ENCODE measurements around the gene FGFR3. TPM values are rescaled to one million over a fixed set of nuclear protein-coding genes. Genes with fewer than 3 reads are reported as not detected.

The FGFR3 gene
- total and polyA plus RNA-seq, 10 of the 15 experiments (the other 5 are each of a cell fraction or from before 2014, with no cell fraction given) = 0.05 to 0.33 (median 0.18) TPM; not detected in 6

DNA sequence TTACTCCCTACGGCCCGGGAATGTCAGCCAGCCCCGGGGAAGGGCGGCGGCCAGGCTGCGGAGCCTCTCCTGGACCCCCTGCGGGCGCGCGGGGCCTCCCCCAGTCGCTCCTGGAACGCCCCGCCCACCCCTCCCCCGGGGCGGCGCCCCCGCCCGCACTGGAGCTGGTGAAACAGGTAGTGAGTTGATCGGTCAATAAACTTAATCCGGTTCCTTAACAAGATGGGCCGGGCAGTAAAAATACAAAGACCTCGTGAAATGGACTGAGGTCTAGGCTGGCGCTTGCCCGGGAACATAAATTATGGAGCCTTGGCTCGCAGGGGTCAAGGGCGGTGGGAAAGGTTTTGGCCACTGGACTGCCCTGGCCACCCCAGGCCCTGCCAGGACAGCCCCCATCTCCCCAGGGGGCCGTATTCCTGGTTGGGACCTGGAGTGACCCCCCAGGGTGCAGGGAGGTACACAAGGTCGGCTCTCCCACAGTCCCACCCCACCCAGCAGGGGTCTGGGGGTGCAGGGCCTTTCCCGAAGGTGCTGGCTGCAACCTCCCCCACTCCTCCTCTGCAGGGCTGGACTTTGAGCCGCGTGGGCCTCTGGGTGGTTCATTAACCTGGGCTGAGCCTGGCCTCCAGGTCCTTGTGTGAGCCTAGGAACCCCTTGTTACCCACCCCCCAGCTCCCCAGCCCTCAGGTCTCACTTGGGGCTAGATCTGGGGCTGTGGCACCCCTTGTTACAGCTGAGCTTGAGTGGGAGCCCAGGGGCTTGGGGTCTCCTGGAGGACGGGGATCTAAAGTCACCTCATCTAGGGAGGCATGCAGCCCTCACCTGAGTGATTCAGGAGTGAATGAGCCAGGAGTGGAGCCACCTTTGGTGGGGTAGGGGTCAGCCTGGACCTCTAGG lies 2.5 kb downstream of the FGFR3 start (continued):
- TF ChIP-seq, protein P1, sequence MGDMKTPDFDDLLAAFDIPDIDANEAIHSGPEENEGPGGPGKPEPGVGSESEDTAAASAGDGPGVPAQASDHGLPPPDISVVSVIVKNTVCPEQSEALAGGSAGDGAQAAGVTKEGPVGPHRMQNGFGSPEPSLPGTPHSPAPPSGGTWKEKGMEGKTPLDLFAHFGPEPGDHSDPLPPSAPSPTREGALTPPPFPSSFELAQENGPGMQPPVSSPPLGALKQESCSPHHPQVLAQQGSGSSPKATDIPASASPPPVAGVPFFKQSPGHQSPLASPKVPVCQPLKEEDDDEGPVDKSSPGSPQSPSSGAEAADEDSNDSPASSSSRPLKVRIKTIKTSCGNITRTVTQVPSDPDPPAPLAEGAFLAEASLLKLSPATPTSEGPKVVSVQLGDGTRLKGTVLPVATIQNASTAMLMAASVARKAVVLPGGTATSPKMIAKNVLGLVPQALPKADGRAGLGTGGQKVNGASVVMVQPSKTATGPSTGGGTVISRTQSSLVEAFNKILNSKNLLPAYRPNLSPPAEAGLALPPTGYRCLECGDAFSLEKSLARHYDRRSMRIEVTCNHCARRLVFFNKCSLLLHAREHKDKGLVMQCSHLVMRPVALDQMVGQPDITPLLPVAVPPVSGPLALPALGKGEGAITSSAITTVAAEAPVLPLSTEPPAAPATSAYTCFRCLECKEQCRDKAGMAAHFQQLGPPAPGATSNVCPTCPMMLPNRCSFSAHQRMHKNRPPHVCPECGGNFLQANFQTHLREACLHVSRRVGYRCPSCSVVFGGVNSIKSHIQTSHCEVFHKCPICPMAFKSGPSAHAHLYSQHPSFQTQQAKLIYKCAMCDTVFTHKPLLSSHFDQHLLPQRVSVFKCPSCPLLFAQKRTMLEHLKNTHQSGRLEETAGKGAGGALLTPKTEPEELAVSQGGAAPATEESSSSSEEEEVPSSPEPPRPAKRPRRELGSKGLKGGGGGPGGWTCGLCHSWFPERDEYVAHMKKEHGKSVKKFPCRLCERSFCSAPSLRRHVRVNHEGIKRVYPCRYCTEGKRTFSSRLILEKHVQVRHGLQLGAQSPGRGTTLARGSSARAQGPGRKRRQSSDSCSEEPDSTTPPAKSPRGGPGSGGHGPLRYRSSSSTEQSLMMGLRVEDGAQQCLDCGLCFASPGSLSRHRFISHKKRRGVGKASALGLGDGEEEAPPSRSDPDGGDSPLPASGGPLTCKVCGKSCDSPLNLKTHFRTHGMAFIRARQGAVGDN (IDR thresholded peaks at IDR 0.05) = no peak
- TF ChIP-seq KDM1A (IDR thresholded peaks at IDR 0.05; ENCODE audit: borderline replicate concordance) = no peak
- TF ChIP-seq, protein P2, sequence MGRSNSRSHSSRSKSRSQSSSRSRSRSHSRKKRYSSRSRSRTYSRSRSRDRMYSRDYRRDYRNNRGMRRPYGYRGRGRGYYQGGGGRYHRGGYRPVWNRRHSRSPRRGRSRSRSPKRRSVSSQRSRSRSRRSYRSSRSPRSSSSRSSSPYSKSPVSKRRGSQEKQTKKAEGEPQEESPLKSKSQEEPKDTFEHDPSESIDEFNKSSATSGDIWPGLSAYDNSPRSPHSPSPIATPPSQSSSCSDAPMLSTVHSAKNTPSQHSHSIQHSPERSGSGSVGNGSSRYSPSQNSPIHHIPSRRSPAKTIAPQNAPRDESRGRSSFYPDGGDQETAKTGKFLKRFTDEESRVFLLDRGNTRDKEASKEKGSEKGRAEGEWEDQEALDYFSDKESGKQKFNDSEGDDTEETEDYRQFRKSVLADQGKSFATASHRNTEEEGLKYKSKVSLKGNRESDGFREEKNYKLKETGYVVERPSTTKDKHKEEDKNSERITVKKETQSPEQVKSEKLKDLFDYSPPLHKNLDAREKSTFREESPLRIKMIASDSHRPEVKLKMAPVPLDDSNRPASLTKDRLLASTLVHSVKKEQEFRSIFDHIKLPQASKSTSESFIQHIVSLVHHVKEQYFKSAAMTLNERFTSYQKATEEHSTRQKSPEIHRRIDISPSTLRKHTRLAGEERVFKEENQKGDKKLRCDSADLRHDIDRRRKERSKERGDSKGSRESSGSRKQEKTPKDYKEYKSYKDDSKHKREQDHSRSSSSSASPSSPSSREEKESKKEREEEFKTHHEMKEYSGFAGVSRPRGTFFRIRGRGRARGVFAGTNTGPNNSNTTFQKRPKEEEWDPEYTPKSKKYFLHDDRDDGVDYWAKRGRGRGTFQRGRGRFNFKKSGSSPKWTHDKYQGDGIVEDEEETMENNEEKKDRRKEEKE (IDR thresholded peaks at IDR 0.05) = no peak
